Neuronal stem cell (in vitro differentiated cells): ENCODE measurements around the gene NRXN3.

Experiments used
- DNase-seq: peaks from one replicate; pipeline ENCODE4 v3.0.0-alpha.2; 2013; ENCODE audit warnings: low spot score
- H2AFZ ChIP-seq: one replicate; pipeline ENCODE4 v1.6.1; 2013; ENCODE audit warnings: mild to moderate bottlenecking, low read length, inconsistent platforms
- H2AK5ac ChIP-seq: 2 replicates; pipeline ENCODE4 v1.6.1; 2013; ENCODE audit warnings: low read depth, mild to moderate bottlenecking, inconsistent platforms, low read length, moderate library complexity, mixed read lengths
- H2BK120ac ChIP-seq: 2 replicates; pipeline ENCODE4 v1.6.1; 2013; ENCODE audit warnings: low read depth, mild to moderate bottlenecking, inconsistent platforms, low read length, moderate library complexity, mixed read lengths
- H2BK12ac ChIP-seq: one replicate; pipeline ENCODE4 v1.6.1; 2013; ENCODE audit warnings: low read length, inconsistent platforms
- H2BK15ac ChIP-seq: 2 replicates; pipeline ENCODE4 v1.6.1; 2013; ENCODE audit warnings: mild to moderate bottlenecking, low read length, inconsistent platforms, mixed read lengths
- H2BK5ac ChIP-seq: one replicate; pipeline ENCODE4 v1.6.1; 2013; ENCODE audit warnings: inconsistent platforms, mild to moderate bottlenecking, low read length, moderate library complexity
- H3K14ac ChIP-seq: one replicate; pipeline ENCODE4 v1.6.1; 2013; ENCODE audit warnings: low read length, inconsistent platforms
- H3K18ac ChIP-seq: 2 replicates; pipeline ENCODE4 v1.6.1; 2013; ENCODE audit warnings: low read length, inconsistent platforms
- H3K23ac ChIP-seq: 2 replicates; pipeline ENCODE4 v1.6.1; 2013; ENCODE audit warnings: low read depth, mild to moderate bottlenecking, mixed read lengths, low read length, inconsistent platforms; ENCODE audit not compliant: poor library complexity
- H3K27ac ChIP-seq: replicated peaks from 3 replicates; pipeline ENCODE4 v1.5.1; 2013; ENCODE audit warnings: low read length, inconsistent platforms
- H3K27me3 ChIP-seq, 3 experiments: 2 replicates each; pipeline ENCODE4 v1.6.1; 2013; ENCODE audit warnings: low read length in 3 of 3, mild to moderate bottlenecking in 2 of 3, inconsistent platforms in 1 of 3, low read depth in 1 of 3, mixed read lengths in 1 of 3, moderate library complexity in 1 of 3; ENCODE audit not compliant: control insufficient read depth in 3 of 3, insufficient read depth in 3 of 3
- H3K36me3 ChIP-seq, 2 donors: replicated peaks in 1 of 2; 2 replicates each; pipeline ENCODE4 v1.6.1; 2013; ENCODE audit warnings: low read length in 2 of 2; ENCODE audit not compliant: control insufficient read depth in 2 of 2, insufficient read depth in 2 of 2
- H3K4ac ChIP-seq: 2 replicates; pipeline ENCODE4 v1.6.1; 2013; ENCODE audit warnings: inconsistent platforms, mild to moderate bottlenecking, low read length, moderate library complexity
- H3K4me1 ChIP-seq, 2 donors: 1 replicate in 1 of 2; 2 replicates in 1 of 2; pipeline ENCODE4 v1.6.1; 2013; ENCODE audit warnings: low read length in 2 of 2, low read depth in 1 of 2; ENCODE audit not compliant: control insufficient read depth in 2 of 2, insufficient read depth in 1 of 2
- H3K4me2 ChIP-seq: one replicate; pipeline ENCODE4 v1.6.1; 2013; ENCODE audit warnings: mild to moderate bottlenecking, low read length, inconsistent platforms; ENCODE audit not compliant: insufficient read depth, poor library complexity, severe bottlenecking
- H3K4me3 ChIP-seq, 2 donors: 2 replicates each; pipeline ENCODE4 v1.5.1; 2013; ENCODE audit warnings: low read length in 2 of 2, mild to moderate bottlenecking in 2 of 2, inconsistent platforms in 1 of 2, moderate library complexity in 1 of 2
- H3K79me1 ChIP-seq: one replicate; pipeline ENCODE4 v1.6.1; 2013; ENCODE audit warnings: low read depth, mild to moderate bottlenecking, inconsistent platforms, low read length, moderate library complexity
- H3K9ac ChIP-seq: one replicate; pipeline ENCODE4 v1.6.1; 2013; ENCODE audit warnings: mild to moderate bottlenecking, low read depth, low read length, inconsistent platforms; ENCODE audit not compliant: poor library complexity
- H3K9me3 ChIP-seq, 2 donors: replicated peaks in 1 of 2; 2 replicates each; pipeline versions ENCODE3 to v1.6.1; 2013; ENCODE audit warnings: low read length in 2 of 2, mild to moderate bottlenecking in 2 of 2, inconsistent platforms in 1 of 2, low read depth in 1 of 2, mixed read lengths in 1 of 2, moderate library complexity in 1 of 2; ENCODE audit not compliant: control insufficient read depth in 2 of 2, insufficient read depth in 1 of 2
- H4K8ac ChIP-seq: one replicate; pipeline ENCODE4 v1.6.1; 2013; ENCODE audit warnings: low read depth, mild to moderate bottlenecking, inconsistent platforms, low read length, moderate library complexity
- H4K91ac ChIP-seq: one replicate; pipeline ENCODE4 v1.6.1; 2013; ENCODE audit warnings: low read length, low read depth, mild to moderate bottlenecking, inconsistent platforms; ENCODE audit not compliant: poor library complexity
- WGBS, 2 donors: extraction: QIAGEN DNeasy Blood & Tissue Kit; methylation state at CpG; one replicate each; pipeline ENCODE4 v1.1.7; 2013; ENCODE audit warnings: missing lambda C conversion rate in 2 of 2, mixed read lengths in 1 of 2; ENCODE audit not compliant: insufficient read length in 2 of 2, insufficient replicate concordance in 1 of 2; ENCODE audit errors: extremely low coverage in 2 of 2; 5-methylcytosine and 5-hydroxymethylcytosine counted together
- small RNA-seq: library from polyadenylated mRNA; stranded (forward); fragments of <200 nt; extraction: miRNeasy Mini kit (QIAGEN cat#:217004); gene quantifications from one replicate; pipeline ENCODE3, GENCODE V24; 2013; ENCODE audit not compliant: insufficient read depth

Gene NRXN3

GRCh38 chr14:79915406-79915805 lies 1745.2 kb downstream of the NRXN3 start:
- H3K4me3 ChIP-seq, result no peak overlapping the region
- H2AFZ ChIP-seq, result no peak overlapping the region
- H3K27ac ChIP-seq, result no peak overlapping the region
- no peak overlapping the region for H3K9ac ChIP-seq
- H3K36me3 ChIP-seq, result no peaks in the 10 kb centered on the region
- DNase-seq, result no peak
- no peaks in the 10 kb centered on the region for H3K4me1 ChIP-seq
- no peak overlapping the region for H2BK12ac ChIP-seq
- H3K23ac ChIP-seq, result no peak overlapping the region
- no peak overlapping the region for H2BK15ac ChIP-seq
- WGBS, 2 donors, result no CpG with 5 or more reads among the region's 1 CpG
- H3K9me3 ChIP-seq, result no peaks in the 10 kb centered on the region
- H3K27me3 ChIP-seq, result no peaks in the 10 kb centered on the region
- H2AK5ac ChIP-seq, result no peak overlapping the region
- H4K91ac ChIP-seq, result no peak overlapping the region
- H2BK5ac ChIP-seq, result no peak overlapping the region
- no peak overlapping the region for H4K8ac ChIP-seq
- H3K18ac ChIP-seq, result no peak overlapping the region
- no peak overlapping the region for H3K4me2 ChIP-seq
- no peaks in the 10 kb centered on the region for H3K79me1 ChIP-seq
- H3K14ac ChIP-seq, result no peak overlapping the region
- no peak overlapping the region for H3K4ac ChIP-seq
- H2BK120ac ChIP-seq, result no peak overlapping the region

- no peak overlapping the region for H3K18ac ChIP-seq
- no peak overlapping the region for H2BK15ac ChIP-seq
- no peak overlapping the region for H2AFZ ChIP-seq
- H4K91ac ChIP-seq, result no peak overlapping the region
- H3K79me1 ChIP-seq, result no peaks in the 10 kb centered on the region
- no peak overlapping the region for H3K4me3 ChIP-seq
- H3K27me3 ChIP-seq, result no peaks in the 10 kb centered on the region
- no peak overlapping the region for H3K4ac ChIP-seq
- no peak overlapping the region for H4K8ac ChIP-seq
- no peak overlapping the region for H3K14ac ChIP-seq
- H2BK120ac ChIP-seq, result no peak overlapping the region
- H3K27ac ChIP-seq, result no peak overlapping the region
- no peak for DNase-seq
- H3K36me3 ChIP-seq, result no peaks in the 10 kb centered on the region
- H3K9ac ChIP-seq, result no peak overlapping the region
- no peaks in the 10 kb centered on the region for H3K4me1 ChIP-seq
- no peak overlapping the region for H3K23ac ChIP-seq
- H2BK12ac ChIP-seq, result no peak overlapping the region
- no peaks in the 10 kb centered on the region for H3K9me3 ChIP-seq
- H2AK5ac ChIP-seq, result no peak overlapping the region
- H3K4me2 ChIP-seq, result no peak overlapping the region
- no peak overlapping the region for H2BK5ac ChIP-seq
Observed at GRCh38 chr14:79916281-79916680, 1746.1 kb downstream of the NRXN3 start.

- Histone ChIP-seq H3K27me3 (no peaks in the 10 kb centered on the region), H2AFZ (no peak overlapping the region), H3K9me3 (no peaks in the 10 kb centered on the region), H3K4me2 (no peak overlapping the region), H2BK5ac (no peak overlapping the region), H3K36me3 (no peaks in the 10 kb centered on the region), H2BK120ac (no peak overlapping the region), H2BK12ac (no peak overlapping the region), H3K4me3 (no peak overlapping the region), H3K9ac (no peak overlapping the region), H3K79me1 (no peaks in the 10 kb centered on the region), H2BK15ac (no peak overlapping the region), H3K4me1 (no peaks in the 10 kb centered on the region), H3K23ac (no peak overlapping the region), H3K18ac (no peak overlapping the region), H3K27ac (no peak overlapping the region), H3K14ac (no peak overlapping the region), H4K8ac (no peak overlapping the region), H3K4ac (no peak overlapping the region), H4K91ac (no peak overlapping the region), H2AK5ac (no peak overlapping the region)
- no CpG with 5 or more reads among the region's 1 CpG for WGBS, 2 donors
- DNase-seq, result no peak
Observed at GRCh38 chr14:79916892-79917291, 1746.7 kb downstream of the NRXN3 start.

Small RNA genes within 50 kb of the gene (small RNA-seq; reads per million reads assigned to genes)
- 1.2 reads per million for gene RNA5SP388
